Measurements from ENCODE around the gene MAGI2.
A peak's percentile ranks its signal among the peaks of the same experiment; 100 is the strongest.

Gene MAGI2

DNA sequence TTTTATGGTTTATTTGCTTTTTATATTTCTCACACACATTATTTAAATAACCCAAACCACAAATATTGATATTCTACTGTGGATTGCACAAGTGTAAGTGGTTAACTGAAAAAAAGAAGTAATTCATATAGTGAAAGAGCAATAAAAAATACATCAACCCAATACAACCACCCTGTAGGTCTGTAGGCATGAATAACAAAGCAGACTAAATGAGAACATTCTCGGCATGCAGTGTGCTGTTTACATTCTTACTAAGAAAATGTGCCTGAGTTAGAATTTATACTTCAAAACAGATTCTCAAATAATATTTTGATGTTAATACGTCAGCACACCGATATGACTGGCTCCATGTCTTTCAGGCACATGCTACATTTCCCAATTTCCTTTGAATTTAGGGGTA, 660.8 kb downstream of the MAGI2 start:
- H3K27me3 ChIP-seq (ENCODE audit: control insufficient read depth, insufficient read depth, low read length) = no peaks in the 10 kb centered on the region
- peaks cover 15% of the 10 kb centered on the region; the same call in 1 of the 2 replicates for H3K9me3 ChIP-seq (ENCODE audit: control insufficient read depth, insufficient read depth, low read depth, low read length)
- no peak overlapping the region for H3K9ac ChIP-seq (ENCODE audit: low read length)
- no peak overlapping the region; the same call in 1 of the 2 replicates for H3K4me3 ChIP-seq (ENCODE audit: low read depth, low read length)
- H3K36me3 ChIP-seq (ENCODE audit: control insufficient read depth, insufficient read depth, low read length) = no peaks in the 10 kb centered on the region
- H3K27ac ChIP-seq (ENCODE audit: low read depth, low read length) = no peak overlapping the region
- peaks cover 6% of the 10 kb centered on the region for H3K4me1 ChIP-seq (ENCODE audit: control insufficient read depth, insufficient read depth, low read length)

DNA sequence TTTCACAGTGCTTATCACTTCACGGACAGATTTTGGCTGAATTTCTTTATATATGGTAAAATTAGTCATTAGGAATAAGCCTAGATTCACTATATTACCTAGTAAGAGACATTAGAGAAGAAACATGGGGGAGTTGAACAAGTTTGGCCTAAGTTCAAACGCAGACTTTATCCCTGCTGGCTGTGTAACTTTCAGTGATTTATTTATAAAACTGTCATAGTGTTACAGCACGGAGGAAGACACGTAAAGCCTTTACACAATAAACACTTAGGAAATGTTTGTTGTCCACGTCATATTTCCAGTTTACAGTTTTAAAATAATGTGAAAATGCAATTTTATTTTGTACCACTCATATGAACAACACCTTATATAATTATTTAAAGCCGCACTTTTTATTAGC, 661.5 kb downstream of the MAGI2 start:
- no peaks in the 10 kb centered on the region for H3K36me3 ChIP-seq (ENCODE audit: control insufficient read depth, insufficient read depth, low read length)
- H3K9ac ChIP-seq (ENCODE audit: low read length) = no peak overlapping the region
- no peaks in the 10 kb centered on the region for H3K27me3 ChIP-seq (ENCODE audit: control insufficient read depth, insufficient read depth, low read length)
- no peak overlapping the region for H3K4me3 ChIP-seq (ENCODE audit: low read depth, low read length)
- 0 out of 2 replicates have a peak overlapping the region, but pooled peaks have one; percentile 28 for H3K27ac ChIP-seq (ENCODE audit: low read depth, low read length)
- H3K4me1 ChIP-seq (ENCODE audit: control insufficient read depth, insufficient read depth, low read length) = peaks cover 6% of the 10 kb centered on the region
- peaks cover 15% of the 10 kb centered on the region; the same call in 1 of the 2 replicates for H3K9me3 ChIP-seq (ENCODE audit: control insufficient read depth, insufficient read depth, low read depth, low read length)

DNA sequence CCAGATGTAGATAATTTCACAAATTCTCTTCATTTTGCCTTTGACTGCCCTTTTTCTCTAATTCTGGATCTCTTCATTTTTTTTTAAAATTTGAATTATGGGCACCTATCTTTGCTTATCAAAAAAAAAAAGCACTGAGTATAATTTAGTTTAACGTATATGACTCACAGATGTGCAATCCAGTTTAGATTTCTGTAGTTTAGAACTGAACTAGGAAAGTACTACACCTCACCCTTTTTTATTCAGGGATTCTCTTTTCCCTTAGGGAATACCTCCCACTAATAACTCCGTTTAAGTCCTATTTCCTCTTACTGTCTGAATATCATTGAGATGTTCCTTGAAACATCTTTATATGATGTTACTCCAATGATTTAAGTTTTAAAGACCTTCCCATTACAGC, 665.0 kb downstream of the MAGI2 start:
- Histone ChIP-seq H3K4me1 (ENCODE audit: control insufficient read depth, insufficient read depth, low read length) (peaks cover 11% of the 10 kb centered on the region), H3K27me3 (ENCODE audit: control insufficient read depth, insufficient read depth, low read length) (no peaks in the 10 kb centered on the region), H3K9me3 (ENCODE audit: control insufficient read depth, insufficient read depth, low read depth, low read length) (no peaks in the 10 kb centered on the region), H3K36me3 (ENCODE audit: control insufficient read depth, insufficient read depth, low read length) (no peaks in the 10 kb centered on the region), H3K27ac (ENCODE audit: low read depth, low read length) (no peak overlapping the region), H3K4me3 (ENCODE audit: low read depth, low read length) (no peak overlapping the region), H3K9ac (ENCODE audit: low read length) (no peak overlapping the region)

DNA sequence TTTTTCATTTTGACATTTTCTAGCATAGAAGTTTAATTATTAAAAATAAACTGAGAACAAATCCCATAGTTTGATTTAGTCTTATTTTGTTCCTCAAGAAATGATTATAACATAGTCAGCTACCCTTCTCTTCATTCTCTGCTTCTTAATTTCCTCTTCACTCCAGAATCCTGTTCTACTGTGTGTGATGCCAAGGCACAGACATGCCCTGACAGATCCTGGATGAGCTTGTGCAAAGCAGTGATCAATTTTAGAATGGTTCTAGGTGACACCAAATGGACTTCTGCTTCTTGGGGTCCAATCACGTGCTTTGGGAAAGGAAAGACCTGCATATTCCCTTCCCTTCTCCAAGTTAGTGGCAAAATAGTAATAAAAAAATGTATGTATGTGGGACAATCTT, 665.6 kb downstream of the MAGI2 start:
- no peak overlapping the region for H3K27ac ChIP-seq (ENCODE audit: low read depth, low read length)
- peaks cover 11% of the 10 kb centered on the region for H3K4me1 ChIP-seq (ENCODE audit: control insufficient read depth, insufficient read depth, low read length)
- no peaks in the 10 kb centered on the region for H3K27me3 ChIP-seq (ENCODE audit: control insufficient read depth, insufficient read depth, low read length)
- no peaks in the 10 kb centered on the region for H3K36me3 ChIP-seq (ENCODE audit: control insufficient read depth, insufficient read depth, low read length)
- no peak overlapping the region for H3K9ac ChIP-seq (ENCODE audit: low read length)
- H3K4me3 ChIP-seq (ENCODE audit: low read depth, low read length) = no peak overlapping the region
- no peaks in the 10 kb centered on the region for H3K9me3 ChIP-seq (ENCODE audit: control insufficient read depth, insufficient read depth, low read depth, low read length)

DNA sequence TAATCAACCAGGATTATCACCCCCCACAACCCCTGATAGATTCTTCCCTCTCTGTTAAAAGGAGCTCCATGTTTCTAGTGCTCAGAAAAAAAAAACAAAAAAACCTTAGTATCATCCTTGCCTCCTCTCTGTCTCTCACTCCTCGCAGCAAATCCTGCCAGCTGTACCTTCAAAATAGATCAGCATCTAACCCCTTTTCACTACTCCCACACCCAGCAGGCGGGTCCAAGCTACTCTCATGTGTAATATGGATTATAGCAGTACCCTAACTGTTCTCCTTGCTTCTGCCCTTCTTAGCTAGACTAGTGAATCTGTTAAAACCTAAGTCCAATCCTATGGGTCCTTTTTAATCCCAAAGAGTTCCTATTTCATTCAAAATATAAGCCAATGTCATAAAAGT, 667.4 kb downstream of the MAGI2 start:
- Histone ChIP-seq H3K36me3 (ENCODE audit: control insufficient read depth, insufficient read depth, low read length) (no peaks in the 10 kb centered on the region), H3K4me1 (ENCODE audit: control insufficient read depth, insufficient read depth, low read length) (peaks cover 7% of the 10 kb centered on the region), H3K9ac (ENCODE audit: low read length) (no peak overlapping the region), H3K27ac (ENCODE audit: low read depth, low read length) (no peak overlapping the region), H3K9me3 (ENCODE audit: control insufficient read depth, insufficient read depth, low read depth, low read length) (no peaks in the 10 kb centered on the region), H3K27me3 (ENCODE audit: control insufficient read depth, insufficient read depth, low read length) (no peaks in the 10 kb centered on the region), H3K4me3 (ENCODE audit: low read depth, low read length) (no peak overlapping the region)

DNA sequence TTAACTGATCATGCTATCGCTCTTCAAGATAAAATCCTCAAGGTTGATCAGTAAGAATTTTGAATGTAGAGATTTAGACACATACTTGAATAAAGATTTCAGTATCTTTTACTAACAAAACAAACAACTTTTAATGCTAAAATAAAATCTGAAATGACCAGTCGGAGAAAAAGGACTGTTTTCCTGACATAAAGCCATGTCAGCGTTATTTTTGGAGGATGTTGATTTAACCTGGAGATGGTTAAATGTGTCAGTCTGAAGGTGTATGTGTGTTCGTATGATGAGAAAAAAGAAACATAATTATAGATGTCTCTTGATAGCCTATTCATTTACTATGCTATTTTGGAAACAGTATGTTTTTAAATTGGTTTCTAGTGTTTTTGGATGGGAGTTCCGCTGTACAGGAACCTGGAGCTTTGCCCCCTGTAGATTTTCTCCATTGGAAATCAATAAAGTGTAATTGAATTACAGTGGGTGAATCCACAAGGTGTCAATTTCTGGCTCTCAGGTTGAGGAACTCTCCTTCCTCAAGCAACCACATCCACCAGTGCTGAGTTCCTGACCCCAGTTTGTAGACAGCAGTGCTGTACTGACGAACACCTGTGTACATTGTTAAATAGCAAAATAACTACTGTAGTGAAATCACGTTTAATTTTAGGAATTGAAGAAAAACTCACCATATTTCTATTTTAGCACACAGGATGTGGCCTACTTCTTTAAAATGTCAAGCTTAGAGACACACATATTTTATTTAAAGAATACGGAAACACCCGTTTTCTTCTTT, 670.1 kb downstream of the MAGI2 start:
- H3K27me3 ChIP-seq (ENCODE audit: control insufficient read depth, insufficient read depth, low read length) = no peaks in the 10 kb centered on the region
- H3K9ac ChIP-seq (ENCODE audit: low read length) = no peak overlapping the region
- peaks cover 7% of the 10 kb centered on the region for H3K4me1 ChIP-seq (ENCODE audit: control insufficient read depth, insufficient read depth, low read length)
- no peaks in the 10 kb centered on the region for H3K9me3 ChIP-seq (ENCODE audit: control insufficient read depth, insufficient read depth, low read depth, low read length)
- H3K27ac ChIP-seq (ENCODE audit: low read depth, low read length) = no peak overlapping the region
- H3K4me3 ChIP-seq (ENCODE audit: low read depth, low read length) = no peak overlapping the region
- H3K36me3 ChIP-seq (ENCODE audit: control insufficient read depth, insufficient read depth, low read length) = no peaks in the 10 kb centered on the region

DNA sequence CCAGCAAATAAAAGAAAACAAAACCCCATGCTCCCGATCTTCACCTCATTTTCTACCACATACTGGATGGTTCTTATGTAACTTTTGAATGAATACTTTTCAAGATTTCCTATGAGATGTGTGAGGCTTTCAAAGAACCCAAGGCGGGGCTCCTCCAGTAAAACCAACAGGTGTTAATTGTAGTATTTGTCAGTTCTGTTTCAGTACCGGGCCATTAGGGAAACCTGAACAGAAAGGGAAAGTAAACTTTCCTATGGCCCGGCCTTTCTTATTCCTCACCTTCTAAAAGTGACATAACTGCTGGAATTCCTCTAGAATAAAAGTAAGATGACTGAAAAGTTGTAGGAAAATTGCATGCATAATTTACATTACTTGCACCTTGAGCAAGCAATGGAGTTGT, 672.9 kb downstream of the MAGI2 start:
- Histone ChIP-seq H3K4me3 (ENCODE audit: low read depth, low read length) (no peak overlapping the region), H3K9ac (ENCODE audit: low read length) (no peak overlapping the region), H3K27ac (ENCODE audit: low read depth, low read length) (no peak overlapping the region), H3K4me1 (ENCODE audit: control insufficient read depth, insufficient read depth, low read length) (peaks cover 7% of the 10 kb centered on the region), H3K9me3 (ENCODE audit: control insufficient read depth, insufficient read depth, low read depth, low read length) (no peaks in the 10 kb centered on the region), H3K36me3 (ENCODE audit: control insufficient read depth, insufficient read depth, low read length) (no peaks in the 10 kb centered on the region), H3K27me3 (ENCODE audit: control insufficient read depth, insufficient read depth, low read length) (no peaks in the 10 kb centered on the region)

DNA sequence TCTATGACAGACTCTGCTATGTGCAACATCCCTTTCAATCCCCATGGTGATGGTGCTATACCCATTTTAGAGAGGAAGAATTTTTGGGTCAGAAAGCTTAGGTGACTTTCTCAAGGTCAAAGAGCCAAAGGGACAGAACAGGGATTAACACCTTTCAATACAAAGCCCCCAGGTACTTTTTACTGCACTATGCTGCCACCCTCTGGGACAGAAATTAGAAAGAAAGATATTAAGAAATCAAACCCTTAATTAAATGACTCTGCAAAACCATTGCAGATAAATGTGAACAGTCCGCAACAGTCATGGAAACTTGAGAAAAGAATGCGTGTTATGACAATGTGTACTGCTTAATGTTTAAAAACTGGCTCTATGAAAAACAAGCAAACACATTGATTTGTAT, 673.7 kb downstream of the MAGI2 start:
- H3K4me1 ChIP-seq (ENCODE audit: control insufficient read depth, insufficient read depth, low read length) = peaks cover 7% of the 10 kb centered on the region
- H3K27me3 ChIP-seq (ENCODE audit: control insufficient read depth, insufficient read depth, low read length) = no peaks in the 10 kb centered on the region
- no peaks in the 10 kb centered on the region for H3K9me3 ChIP-seq (ENCODE audit: control insufficient read depth, insufficient read depth, low read depth, low read length)
- H3K36me3 ChIP-seq (ENCODE audit: control insufficient read depth, insufficient read depth, low read length) = no peaks in the 10 kb centered on the region
- no peak overlapping the region for H3K9ac ChIP-seq (ENCODE audit: low read length)
- no peak overlapping the region for H3K4me3 ChIP-seq (ENCODE audit: low read depth, low read length)
- no peak overlapping the region for H3K27ac ChIP-seq (ENCODE audit: low read depth, low read length)

DNA sequence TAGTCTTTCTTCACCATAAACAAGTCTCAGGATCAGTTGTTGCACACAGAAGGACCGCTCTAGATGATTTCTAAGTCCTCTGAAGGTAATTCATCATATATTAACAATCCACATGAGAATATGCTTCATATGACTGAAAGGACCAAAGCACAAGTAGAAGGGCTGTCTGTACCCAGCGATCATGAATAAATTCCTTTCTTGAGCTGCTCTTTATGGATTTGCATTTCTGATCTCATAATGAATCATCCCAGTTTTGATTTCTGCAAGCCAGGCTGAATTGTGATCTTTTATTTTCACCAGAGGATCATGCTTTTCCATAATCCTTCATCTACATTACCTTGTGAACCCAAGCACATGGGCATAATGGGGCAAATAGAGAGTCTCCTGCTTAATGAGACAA, 675.6 kb downstream of the MAGI2 start:
- Histone ChIP-seq H3K9me3 (ENCODE audit: control insufficient read depth, insufficient read depth, low read depth, low read length) (no peaks in the 10 kb centered on the region), H3K27me3 (ENCODE audit: control insufficient read depth, insufficient read depth, low read length) (no peaks in the 10 kb centered on the region), H3K4me3 (ENCODE audit: low read depth, low read length) (no peak overlapping the region), H3K36me3 (ENCODE audit: control insufficient read depth, insufficient read depth, low read length) (no peaks in the 10 kb centered on the region), H3K4me1 (ENCODE audit: control insufficient read depth, insufficient read depth, low read length) (peaks cover 2% of the 10 kb centered on the region; the same call in 1 of the 2 replicates), H3K27ac (ENCODE audit: low read depth, low read length) (no peak overlapping the region), H3K9ac (ENCODE audit: low read length) (no peak overlapping the region)

DNA sequence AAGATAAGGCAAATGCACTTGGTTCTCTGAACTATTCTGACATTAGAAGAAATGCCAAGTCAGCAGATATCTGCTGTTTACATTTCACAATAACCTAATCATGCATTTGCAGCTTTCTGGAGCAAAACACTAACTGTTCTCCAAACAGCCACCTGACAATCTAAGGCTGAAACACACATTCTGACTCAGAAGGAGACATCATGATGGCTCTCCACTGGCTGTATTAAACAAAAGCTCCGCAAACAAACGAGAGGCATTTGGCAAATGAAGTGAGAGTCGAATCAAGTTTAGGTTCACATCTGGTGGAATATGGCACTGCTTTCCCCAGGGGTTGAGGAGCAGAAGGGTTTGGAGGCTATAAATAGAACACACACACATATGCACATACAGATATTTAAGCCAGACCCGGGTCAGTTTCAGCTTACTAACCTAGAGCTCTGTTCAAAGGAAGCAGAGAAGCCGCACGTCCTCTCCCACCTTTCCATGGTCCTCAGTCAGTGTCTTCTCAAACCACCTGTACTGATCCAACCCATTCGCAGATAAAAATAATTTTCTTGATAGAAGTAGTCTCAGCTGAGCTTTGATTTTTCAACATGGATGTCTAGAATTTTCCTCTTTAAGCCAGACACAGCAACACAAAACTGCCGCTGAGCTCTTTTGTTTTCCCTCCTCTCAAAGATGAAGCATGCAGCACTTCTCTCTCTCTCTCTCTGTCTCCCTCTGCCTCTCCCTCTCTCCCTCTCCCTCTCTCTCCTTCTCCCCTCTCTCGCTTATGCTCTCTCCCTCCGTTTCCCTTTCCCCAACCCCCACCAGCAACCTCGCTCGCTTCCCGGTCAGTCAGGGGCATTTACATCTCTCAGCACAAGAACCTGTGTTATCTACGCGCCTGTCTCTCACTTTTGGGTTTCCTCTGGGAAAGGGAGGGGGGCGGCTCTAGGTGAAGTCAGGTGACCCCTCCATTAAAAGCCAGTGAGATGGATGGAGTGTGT, 682.8 kb downstream of the MAGI2 start:
- no peaks in the 10 kb centered on the region for H3K36me3 ChIP-seq (ENCODE audit: control insufficient read depth, insufficient read depth, low read length)
- no peaks in the 10 kb centered on the region for H3K27me3 ChIP-seq (ENCODE audit: control insufficient read depth, insufficient read depth, low read length)
- H3K27ac ChIP-seq (ENCODE audit: low read depth, low read length) = no peak overlapping the region
- H3K4me1 ChIP-seq (ENCODE audit: control insufficient read depth, insufficient read depth, low read length) = peaks cover 25% of the 10 kb centered on the region
- H3K9me3 ChIP-seq (ENCODE audit: control insufficient read depth, insufficient read depth, low read depth, low read length) = no peaks in the 10 kb centered on the region
- peak overlapping the region; percentile 66 for H3K9ac ChIP-seq (ENCODE audit: low read length)
- H3K4me3 ChIP-seq (ENCODE audit: low read depth, low read length) = peak overlapping the region; percentile 82

Data from HUES6 (cell line).